NCI-H2081 (cell line): ENCODE data around the gene ATG14.
"Not testable (repeated sequence)": the region's sequence is repeated elsewhere in the genome, so short reads cannot be mapped to it uniquely, and the experiment has no call there.

Experiments used
- DNase-seq, 2 experiments: peaks; one replicate each; lab custom pipeline; 2025; lab: John Stamatoyannopoulos, UW

Gene ATG14

DNA sequence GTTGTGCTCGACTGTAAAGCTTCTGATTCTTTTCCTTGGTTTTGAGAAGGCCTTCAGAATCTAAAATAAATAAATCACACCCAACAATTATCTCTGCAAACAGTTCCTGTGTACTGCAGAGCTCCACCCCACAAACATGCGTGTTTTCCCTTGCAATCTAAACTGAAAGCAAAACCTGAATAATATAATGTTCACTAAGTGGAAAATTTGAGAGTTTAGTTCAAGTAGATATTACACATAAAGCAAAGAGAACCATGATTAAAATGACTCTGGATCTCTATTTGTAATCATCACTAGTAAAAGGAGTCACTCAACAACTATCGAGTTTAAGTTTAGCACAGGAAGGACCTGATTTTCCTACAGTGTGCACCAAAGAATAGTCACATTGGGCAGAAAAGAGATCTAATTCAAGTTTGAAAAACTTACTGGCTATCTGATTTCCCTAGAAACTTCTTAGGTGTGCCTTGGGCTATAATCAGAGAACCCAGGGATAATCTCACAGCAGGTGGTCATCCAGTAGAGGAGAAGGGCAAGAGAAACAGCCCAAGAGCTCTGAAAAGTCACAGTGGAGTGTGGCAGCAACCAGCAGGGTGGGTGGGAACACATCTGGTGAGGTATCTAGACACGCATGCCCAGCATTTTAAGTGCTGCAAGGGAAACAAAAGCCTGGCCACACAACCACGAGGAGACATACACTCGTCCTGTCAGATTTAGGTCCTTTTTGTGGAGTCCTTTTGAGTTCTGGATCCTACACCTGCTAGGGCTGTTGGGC, 25.4 kb downstream of the ATG14 start:
- peak in 1 of 2 experiments; percentile 2 for DNase-seq

DNA sequence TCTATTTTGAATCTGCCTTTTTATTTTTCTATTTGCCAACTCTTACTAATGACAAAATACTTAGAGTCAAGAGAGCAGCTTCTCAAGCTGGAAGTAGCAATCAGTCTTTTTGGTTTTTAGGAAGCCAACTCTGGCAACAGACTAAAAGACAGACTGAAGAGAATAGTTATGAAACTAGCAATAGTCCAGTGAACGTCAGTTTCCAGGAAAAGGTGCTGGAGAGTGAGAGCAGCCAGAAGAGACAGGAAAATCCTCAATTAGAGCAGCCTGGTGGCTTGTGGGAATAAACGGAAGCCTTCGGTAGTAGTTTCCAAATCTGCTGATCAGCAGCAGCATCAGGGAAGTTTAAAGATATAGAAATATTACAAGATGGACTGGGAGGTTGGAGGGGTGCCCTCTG, 27.1 kb downstream of the ATG14 start:
- DNase-seq: no peak

- DNase-seq: no peak
Observed at GRCh38 chr14:55383541-55384140, 28.0 kb downstream of the ATG14 start.

DNA sequence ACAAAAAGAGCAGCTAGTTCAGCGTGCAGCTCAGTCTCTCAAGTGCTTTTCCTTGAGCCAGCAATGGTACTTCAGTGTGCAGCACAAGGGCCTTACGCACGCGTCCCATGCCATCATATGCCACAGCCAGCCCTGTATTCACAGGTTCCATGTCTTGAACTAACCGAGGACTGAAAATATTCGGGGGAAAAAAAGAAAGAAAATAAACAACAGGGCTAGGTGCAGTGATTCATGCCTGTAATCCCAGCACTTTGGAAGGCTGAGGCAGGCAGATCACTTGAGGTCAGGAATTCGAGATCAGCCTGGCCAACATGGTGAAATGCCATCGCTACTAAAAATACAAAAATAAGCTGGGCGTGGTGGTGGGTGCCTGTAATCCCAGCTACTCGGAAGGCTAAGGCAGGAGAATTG, 28.6 kb downstream of the ATG14 start:
- not testable (repeated sequence) for DNase-seq

DNA sequence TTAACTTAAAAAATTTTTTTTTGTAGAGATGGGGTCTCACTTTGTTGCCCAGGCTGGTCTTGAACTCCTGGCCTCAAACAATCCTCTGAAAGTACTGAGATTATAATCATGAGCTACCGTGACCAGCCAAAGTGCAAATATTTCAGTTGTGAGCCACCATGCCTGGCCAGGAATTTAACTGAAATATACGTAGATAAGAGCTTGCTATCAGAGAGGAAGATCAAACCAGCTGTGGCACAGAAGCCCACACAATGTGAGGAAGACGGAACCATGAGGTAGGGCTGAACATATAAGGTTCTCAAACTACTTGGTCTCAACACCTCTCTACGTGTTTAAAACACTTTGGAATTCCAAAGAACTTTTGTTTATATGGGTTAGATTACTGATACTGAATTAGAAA, 29.1 kb downstream of the ATG14 start:
- no peak for DNase-seq

DNA sequence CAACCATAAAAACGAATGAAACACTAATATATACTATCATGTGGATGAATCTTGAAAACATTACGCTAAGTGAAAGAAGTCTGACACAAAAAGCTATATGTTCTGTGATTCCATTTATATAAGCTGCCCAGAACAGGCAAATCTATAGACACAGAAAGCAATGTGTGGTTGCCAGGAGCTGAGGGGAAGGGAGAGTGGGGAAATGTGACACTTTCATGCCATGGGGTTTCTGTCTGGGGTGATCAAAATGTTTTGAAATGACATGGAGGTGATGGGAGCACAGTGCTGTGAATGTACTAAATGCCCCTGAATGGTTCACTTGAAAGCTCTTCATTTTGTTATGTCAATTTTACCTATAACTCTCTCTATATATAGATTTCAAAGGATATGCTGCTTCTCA, 30.1 kb downstream of the ATG14 start:
- DNase-seq: no peak

- DNase-seq: no peak
Observed at GRCh38 chr14:55381040-55381439, 30.6 kb downstream of the ATG14 start.

- DNase-seq: no peak
Observed at GRCh38 chr14:55377236-55377635, 34.4 kb downstream of the ATG14 start.

DNA sequence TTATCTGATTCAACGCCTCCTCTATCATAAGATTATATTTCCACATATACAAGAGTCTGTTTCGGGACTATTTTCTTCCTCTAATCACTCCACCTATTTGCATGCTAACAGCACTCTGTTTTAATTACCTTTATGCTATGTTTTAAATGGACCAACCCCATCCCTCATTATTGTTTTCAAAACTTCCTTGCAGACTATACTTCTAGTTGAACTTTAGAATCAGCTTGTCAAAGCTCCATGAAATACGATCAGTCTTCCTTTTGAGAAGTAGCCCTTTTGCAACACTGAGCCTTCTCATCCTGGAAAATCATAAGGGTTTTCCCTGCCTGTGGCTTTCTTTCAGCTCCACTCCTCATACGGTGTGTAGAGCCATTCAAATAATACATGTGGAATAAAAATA, 36.9 kb downstream of the ATG14 start:
- no peak for DNase-seq

DNA sequence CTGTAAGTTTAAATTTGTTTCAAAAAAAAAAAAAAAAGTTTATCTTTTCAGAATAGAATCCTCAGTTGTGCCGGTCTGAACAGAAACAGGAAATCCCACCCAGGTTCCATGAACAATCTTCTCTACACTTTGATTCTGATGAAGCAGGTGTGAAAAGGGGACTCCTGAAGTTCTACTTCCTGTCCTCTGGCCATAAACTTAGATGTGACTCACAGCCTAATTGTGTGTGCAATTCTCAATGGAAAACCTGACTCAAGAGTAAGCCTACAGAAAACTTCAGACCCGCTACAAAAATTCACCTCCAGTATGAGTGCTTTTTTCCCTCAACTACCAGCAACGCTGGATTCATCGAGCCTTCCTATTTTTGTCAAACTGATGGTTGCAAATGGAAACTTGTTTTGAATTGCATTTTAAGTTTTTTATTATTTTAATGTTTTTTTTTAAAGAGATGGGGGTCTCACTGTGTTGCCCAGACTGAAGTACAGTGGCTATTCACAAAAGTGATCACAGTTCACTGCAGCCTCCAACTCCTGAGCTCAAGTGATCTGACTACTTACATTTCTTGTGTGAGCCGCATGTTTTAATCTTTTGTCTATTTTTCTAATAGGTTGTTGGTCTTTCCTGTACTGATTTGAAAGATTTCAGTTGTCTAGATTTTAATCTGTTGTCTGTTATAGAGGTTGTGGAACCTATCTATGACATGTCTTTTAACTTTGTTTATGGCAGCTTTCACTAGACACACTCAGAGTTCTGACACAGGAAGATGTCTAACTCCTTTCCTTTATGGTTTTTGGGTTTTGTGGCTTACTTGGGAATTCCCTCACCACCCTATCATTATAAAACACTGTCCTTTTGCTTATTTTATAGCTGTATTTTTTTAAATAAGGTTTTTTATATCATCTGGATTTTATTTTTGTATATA, 37.6 kb downstream of the ATG14 start:
- DNase-seq: no peak

DNA sequence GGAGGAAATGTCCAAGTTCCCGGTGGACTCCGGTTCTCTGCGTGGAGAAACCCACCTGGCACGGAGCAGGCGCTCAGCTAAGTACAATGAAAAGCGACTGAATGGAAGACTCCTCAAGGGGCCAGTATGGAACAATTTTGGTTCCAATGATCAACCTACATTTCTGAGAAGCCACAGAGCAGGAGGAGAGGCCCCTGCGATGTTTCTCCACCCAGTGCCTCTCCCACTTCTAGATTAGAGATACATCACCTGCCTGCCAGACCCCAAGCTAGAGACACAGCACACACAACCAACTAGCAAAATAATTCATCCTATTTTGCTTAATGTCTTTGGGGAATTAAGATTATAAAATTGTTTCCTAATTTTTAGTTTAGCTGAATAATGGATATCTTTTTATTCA, 38.8 kb downstream of the ATG14 start:
- no peak for DNase-seq

DNA sequence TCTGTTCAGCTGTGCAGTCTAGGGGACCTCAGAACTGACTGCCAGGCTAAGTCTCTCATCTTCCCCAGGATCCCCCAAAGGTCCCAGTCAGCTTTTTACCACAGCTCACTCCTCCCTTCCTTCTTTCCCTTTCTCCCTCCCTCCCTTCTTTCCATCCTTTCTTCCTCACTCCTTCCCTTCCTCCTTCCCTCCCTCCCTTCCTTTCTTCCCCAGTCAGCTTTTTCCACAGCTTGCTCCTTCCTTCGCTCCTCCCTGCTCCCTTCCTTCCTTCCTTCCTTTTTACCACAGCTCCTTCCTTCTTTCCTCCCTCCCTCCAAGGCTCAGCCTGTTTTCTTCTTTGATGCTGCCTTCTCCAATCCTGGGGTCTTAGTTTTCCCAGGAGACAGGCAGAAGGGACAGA, 39.2 kb downstream of the ATG14 start:
- DNase-seq: no peak

DNA sequence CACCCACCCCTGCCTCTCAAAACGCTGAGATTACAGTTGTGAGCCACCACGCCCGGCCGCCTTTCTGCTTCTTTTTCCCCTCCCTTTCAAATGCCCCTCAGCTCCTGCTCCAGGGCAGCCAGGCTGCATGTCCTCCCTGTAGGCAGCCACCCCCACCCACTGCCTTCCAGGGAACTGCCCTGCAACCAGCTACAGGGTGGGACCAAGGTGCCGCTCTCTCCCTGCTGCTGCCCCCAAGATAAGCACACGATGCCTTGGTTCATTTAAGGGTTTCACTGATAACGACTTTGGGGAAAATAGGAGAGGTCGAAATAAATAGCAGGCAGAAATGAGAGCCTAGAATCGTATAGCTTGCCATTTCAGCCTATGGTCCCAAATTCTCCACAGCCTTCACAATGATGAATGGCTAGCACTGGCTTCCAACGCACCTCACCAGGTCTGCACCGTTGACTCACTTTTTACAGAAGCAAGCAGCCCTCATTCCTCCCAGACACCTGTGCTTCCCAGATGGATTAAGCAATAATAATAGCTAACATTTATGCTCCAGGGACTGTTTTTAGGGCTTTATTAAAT, 40.7 kb downstream of the ATG14 start:
- DNase-seq: no peak

GRCh38 chr14:55366271-55366670, 45.4 kb downstream of the ATG14 start:
- no peak for DNase-seq

- no peak for DNase-seq
Observed at GRCh38 chr14:55361190-55361589, 50.4 kb downstream of the ATG14 start.

DNA sequence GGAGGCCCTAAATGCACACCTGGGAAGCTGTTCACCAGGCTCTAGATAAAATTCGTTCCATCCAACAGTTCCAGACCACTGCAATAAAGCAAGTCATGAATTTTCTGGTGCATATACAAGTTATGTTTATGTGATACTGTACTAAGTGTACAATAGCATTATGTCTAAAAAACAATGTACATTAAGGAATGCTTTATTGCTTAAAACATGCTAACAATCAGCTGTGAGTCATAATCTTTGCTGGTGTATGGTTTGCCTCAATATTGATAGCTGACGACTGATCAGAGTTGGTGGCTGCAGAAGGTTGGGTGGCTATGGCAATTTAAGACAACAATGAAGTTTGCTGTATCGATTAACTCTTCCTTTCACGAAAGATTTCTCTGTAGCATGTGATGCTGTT, 52.3 kb downstream of the ATG14 start:
- DNase-seq: no peak

- peak in 1 of 2 experiments; percentile 33 for DNase-seq
Observed at GRCh38 chr14:55356913-55357312, 54.7 kb downstream of the ATG14 start.

DNA sequence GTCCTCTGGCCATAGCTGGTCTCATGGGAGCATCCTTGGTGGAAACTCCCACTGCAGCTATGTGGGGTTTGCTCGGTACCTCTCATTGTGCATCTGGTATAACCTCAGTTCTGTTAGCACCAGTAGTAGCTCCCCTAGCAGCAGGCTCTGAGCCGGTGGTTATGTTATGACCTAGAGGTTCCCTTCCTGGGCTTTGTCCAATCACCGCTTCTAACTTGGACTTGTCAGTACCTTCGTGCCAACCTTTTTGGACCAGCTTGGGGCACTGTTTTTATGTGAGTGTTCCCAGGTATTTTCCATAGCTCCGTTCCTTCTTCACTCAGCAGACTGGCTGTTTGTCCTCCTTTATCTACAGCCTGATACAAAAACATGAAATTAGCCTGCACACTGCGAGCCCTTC, 55.7 kb downstream of the ATG14 start:
- DNase-seq: no peak

DNA sequence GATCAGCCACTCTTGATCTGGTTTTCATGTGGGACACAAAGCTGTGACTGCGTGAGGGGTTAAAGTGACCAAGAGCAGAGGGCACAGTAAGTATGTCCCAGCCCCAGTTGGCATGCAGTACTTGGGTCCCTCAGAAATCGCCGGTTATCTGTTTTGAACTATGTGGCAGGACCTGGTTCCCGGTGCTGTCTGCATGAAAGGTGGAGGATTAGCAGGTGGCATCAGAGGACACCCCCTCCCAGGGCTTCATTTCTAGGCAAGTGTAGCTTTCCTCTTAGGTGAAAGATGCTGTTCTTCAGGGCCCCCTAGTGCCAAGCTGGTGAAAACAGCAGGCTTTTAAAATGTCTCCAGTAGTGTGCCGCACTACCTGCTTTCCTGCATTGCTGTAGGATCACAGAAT, 57.1 kb downstream of the ATG14 start:
- peak; percentile 61 to 83 for DNase-seq

DNA sequence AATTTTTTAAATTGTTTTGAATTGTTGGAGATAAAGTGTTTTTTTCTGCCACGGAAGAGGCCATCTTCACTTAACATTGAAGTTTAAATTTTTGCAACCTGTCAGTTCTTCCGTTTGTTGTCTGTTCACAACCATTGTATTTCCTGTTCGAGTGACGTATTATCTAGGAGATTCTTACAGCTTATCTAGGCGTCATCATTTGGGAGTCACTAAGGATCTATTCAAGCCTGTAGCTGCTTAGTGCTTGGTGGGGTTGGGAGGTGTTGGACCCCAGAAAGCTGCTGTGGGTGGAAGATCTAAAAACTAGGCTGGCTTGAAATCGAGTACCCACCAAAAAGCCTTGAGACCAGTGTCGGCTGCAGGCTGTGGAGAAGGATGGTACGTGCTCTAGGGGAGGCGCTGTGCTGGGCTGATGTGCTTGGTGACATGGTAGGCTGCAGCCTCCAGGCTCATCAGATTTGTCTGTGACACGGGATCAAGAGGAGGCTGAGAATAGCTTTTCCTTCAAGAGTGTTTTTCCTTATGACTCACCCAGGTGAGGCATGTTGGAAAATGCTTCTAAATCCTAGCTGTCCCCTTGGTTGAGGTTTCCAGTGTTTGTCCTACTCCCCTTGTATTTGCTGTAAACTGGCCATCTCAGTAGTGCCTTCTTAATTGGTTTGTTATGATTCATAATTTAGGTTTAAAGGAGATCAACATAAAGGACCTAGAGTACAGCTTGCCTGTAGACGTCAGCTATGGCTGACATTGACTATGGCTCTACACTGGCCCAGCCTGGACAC, 57.8 kb downstream of the ATG14 start:
- DNase-seq: no peak

GRCh38 chr14:55352201-55352600, 59.4 kb downstream of the ATG14 start:
- DNase-seq: no peak

DNA sequence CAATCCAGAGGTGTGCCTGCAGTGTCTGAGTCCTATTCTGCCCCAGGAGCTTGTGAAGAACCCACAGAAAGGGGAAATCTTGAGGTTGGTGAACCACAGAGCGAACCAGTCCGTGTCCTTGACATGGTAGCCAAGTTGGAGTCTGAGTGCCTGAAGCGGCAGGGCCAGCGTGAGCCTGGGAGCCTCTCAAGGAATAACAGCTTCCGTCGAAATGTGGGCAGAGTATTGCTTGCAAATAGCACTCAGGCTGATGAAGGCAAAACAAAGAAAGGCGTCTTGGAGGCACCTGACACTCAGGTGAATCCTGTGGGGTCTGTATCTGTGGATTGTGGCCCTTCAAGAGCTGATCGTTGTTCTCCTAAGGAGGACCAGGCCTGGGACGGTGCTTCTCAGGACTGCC, 60.5 kb downstream of the ATG14 start:
- DNase-seq: no peak
